Measurements from ENCODE around the gene KMT2C.
A peak's percentile ranks its signal among the peaks of the same experiment; 100 is the strongest.

The KMT2C gene

DNA sequence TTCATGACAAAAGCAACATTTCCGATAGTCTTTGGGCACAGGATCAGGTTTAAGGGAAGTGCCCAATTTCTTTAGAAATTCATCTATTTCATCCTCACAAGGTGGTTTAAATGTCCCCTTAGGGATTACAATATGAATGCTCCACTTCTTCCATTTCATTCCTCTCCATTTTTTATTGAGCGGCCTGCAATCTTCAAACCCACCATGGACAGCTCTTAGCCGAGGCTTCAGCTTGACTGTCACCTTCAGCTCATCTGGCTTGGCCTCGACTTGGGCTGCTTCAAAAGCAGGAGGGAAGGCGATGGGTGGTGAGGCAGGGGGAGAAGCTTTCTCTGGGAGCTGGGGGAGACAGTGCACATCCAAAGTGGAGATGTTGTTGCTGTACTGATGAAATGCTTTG, 287.1 kb downstream of the KMT2C start:
- no peak overlapping the region for H3K27ac ChIP-seq
- H3K4me3 ChIP-seq: no peak overlapping the region
- no peak for DNase-seq (ENCODE audit: low spot score)
- TF ChIP-seq, protein P1, sequence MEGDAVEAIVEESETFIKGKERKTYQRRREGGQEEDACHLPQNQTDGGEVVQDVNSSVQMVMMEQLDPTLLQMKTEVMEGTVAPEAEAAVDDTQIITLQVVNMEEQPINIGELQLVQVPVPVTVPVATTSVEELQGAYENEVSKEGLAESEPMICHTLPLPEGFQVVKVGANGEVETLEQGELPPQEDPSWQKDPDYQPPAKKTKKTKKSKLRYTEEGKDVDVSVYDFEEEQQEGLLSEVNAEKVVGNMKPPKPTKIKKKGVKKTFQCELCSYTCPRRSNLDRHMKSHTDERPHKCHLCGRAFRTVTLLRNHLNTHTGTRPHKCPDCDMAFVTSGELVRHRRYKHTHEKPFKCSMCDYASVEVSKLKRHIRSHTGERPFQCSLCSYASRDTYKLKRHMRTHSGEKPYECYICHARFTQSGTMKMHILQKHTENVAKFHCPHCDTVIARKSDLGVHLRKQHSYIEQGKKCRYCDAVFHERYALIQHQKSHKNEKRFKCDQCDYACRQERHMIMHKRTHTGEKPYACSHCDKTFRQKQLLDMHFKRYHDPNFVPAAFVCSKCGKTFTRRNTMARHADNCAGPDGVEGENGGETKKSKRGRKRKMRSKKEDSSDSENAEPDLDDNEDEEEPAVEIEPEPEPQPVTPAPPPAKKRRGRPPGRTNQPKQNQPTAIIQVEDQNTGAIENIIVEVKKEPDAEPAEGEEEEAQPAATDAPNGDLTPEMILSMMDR (IDR thresholded peaks at IDR 0.05): no peak

DNA sequence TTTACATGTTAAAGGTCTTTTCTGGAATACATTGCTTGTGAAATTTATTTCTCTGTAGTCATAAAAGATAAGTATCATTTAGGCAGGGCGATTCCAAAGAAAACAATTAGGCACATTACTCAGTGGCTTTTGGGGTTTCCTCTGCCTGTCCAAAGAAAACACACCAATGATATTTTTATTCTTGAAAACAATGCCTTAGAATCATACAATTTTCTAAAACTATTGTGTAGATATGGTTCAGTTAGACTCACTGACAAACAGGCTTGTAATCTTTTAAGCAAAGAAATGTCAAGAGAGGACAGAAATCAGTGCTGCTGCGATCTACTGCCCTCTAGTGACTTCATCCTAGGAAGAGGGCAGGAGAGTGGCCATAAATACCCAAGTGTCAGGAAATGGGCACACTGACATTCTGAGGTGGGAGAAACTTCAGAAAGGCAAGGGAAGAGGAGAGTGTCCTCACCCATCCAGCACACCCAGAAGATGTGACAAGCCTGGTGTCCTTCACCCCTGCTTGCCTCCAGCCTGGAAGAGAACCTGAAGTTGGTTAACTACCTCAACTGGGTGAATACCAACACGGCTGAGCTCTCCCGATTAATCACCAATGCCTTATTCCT, 289.8 kb downstream of the KMT2C start:
- no peak for DNase-seq (ENCODE audit: low spot score)
- TF ChIP-seq, protein P1 (IDR thresholded peaks at IDR 0.05): peak; percentile 20
- peak overlapping the region in 1 of 2 donors; percentile 69 for H3K27ac ChIP-seq

DNA sequence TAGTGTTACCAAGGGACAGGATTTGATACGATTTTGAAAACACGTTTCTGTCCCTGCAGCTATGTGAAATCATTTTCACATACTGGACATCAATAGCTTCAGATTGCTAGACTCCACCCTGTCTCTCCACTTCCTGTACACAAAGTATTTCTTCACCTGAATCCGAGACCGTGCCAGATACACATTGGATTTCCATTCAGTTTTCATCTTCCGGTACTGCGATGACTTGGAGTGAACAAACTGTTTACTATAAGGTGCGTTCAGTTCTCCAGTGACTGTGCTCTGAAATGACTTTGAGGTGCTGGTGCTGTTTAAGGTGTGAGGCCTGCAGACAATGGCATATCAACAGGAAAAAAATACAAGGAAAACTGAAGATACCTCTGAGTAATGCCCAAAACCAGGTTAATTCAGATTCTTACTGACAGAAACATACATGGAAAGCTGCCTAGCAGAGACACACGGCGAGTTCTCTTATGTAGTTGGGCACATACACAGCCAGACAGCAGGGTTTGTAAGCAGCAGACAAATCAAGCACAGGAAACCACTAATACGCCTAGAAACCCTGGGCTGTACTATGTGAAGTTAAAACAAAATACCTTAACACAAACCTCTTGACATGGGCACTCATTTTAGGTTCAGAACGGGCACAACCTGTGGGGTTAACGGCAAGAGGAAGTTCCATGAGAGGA, 291.1 kb downstream of the KMT2C start:
- TF ChIP-seq, protein P1 (IDR thresholded peaks at IDR 0.05): no peak
- Histone ChIP-seq H3K27ac (no peak overlapping the region), H3K4me3 (no peak overlapping the region)
- no peak for DNase-seq (ENCODE audit: low spot score)

More for the DNA sequence above, 289.8 kb downstream of the KMT2C start:
- H3K4me3 ChIP-seq: no peak overlapping the region

DNA sequence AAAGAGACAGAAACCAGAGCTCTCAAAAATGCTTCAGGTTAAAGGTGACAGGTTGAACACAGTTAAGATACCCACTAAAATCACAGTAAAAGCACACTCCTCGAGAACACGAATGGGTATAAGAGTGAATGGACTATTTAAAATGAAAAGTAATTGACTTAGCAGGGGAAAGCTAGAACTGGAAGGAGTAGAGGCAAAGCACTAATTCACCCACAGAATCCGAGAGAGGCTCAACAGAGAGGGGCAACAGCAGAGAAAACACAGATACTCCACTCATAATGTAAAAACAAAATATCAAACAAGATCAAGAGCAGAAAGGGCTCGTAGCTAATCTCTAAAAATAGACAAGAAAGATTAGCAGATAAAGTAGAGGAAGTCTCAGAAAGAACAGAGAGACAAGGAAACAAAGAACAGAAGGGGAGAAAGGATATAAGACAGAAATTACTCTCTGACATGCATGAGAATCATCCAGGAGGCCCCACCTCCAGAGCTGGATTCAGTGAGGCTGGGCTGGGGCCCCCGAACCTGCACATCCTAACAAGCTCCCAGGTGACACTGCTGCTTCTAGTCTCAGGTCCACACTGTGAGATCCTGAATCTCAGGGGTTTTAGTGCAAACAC, 292.7 kb downstream of the KMT2C start:
- H3K4me3 ChIP-seq: no peak overlapping the region
- DNase-seq (ENCODE audit: low spot score): no peak
- TF ChIP-seq, protein P1 (IDR thresholded peaks at IDR 0.05): no peak
- no peak overlapping the region for H3K27ac ChIP-seq

DNA sequence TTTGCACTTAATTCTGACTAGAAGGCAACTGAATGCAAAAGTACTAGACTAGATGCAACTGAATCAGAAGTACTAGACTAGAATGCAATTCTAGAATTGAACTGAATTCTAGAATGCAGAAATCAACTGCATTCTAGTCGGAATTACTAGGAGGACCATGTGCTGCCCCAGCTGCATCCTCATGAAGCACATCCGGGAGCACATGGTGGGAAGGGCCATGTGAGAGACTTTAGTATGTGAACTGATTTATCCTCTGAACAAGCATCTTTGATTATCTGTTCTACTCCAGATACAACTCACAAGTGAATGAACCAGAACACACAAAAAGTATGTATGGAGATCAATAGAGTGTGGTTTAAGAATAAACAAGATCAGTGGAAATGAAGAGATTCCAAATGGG, 295.2 kb downstream of the KMT2C start:
- H3K4me3 ChIP-seq: no peak overlapping the region
- TF ChIP-seq, protein P1 (IDR thresholded peaks at IDR 0.05): no peak
- H3K27ac ChIP-seq: no peak overlapping the region
- no peak for DNase-seq (ENCODE audit: low spot score)

DNA sequence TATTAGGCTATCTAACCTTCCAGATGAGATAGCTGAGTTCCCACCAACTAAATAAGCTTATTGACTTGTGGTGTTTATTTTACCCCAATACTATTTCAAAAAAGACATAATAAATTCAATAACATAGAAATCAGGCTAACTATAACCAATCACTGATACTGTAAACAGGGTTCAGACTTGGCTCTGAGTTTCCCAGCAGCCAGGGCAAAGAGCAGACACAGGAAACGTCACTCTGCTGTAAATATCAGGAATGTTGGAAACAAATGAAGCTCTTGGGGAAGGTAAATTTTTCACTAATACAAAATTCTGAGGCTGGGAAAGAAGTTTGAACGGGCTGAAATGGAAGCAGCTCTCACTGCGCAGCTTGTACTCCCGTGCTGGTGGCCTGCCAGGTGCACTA, 295.7 kb downstream of the KMT2C start:
- DNase-seq (ENCODE audit: low spot score): no peak
- Histone ChIP-seq H3K27ac (no peak overlapping the region), H3K4me3 (no peak overlapping the region)
- TF ChIP-seq, protein P1 (IDR thresholded peaks at IDR 0.05): no peak
